Ovary (tissue), 3 donors: Measurements from ENCODE around the gene PID1.

Source experiments
- POLR2A ChIP-seq: fragments of 450-650 bp; IDR thresholded peaks from one replicate; pipeline ENCODE4 v1.6.1; 2017; ENCODE audit warnings: antibody characterized with exemption, mild to moderate bottlenecking, moderate library complexity
- TF ChIP-seq, protein P1 (sequence below), 3 donors: fragments of 450-650 bp in 2 of 3; fragments of 200-600 bp in 1 of 3; IDR thresholded peaks; one replicate each; pipeline versions ENCODE4 v1.5.1 to v1.8.0; 2016 to 2022; ENCODE audit warnings: antibody characterized with exemption in 3 of 3, mild to moderate bottlenecking in 1 of 3
- donor health status: DM: no; HTN: no; CAD: no.

DNA sequence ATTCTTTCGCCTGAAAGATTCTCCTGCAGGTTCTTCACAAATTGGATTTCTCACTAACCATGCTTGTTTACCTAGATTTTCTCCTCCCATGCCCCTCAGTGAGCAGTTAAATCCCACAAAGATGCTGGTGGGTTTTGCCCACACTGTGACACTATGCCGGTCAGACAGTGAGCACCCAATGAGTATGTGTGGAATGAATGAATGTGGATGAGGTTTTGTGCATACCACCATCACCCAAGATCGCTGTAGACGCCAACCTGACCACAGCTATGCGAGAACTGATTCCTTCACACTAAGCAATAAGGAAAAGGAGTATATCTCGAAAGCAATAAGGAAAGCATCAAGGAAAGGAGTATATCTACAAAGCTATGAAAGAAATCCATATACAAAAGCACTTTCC is 116.7 kb downstream of the PID1 start:
- TF ChIP-seq POLR2A: no peak
- TF ChIP-seq, protein P1, sequence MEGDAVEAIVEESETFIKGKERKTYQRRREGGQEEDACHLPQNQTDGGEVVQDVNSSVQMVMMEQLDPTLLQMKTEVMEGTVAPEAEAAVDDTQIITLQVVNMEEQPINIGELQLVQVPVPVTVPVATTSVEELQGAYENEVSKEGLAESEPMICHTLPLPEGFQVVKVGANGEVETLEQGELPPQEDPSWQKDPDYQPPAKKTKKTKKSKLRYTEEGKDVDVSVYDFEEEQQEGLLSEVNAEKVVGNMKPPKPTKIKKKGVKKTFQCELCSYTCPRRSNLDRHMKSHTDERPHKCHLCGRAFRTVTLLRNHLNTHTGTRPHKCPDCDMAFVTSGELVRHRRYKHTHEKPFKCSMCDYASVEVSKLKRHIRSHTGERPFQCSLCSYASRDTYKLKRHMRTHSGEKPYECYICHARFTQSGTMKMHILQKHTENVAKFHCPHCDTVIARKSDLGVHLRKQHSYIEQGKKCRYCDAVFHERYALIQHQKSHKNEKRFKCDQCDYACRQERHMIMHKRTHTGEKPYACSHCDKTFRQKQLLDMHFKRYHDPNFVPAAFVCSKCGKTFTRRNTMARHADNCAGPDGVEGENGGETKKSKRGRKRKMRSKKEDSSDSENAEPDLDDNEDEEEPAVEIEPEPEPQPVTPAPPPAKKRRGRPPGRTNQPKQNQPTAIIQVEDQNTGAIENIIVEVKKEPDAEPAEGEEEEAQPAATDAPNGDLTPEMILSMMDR (IDR thresholded peaks at IDR 0.05): no peak
